Liver (tissue), 9 donors: ENCODE measurements around the gene HOXD12. TPM values are rescaled to one million over a fixed set of nuclear protein-coding genes. Genes with fewer than 3 reads are reported as not detected.

ENCODE experiments used
- DNase-seq: peaks from one replicate; pipeline ENCODE4 v3.0.0-alpha.2; 2017; ENCODE audit warnings: low spot score
- H3K27ac ChIP-seq, 2 donors: one replicate each; pipeline ENCODE4 v1.7.0; 2013; ENCODE audit warnings: inconsistent platforms in 2 of 2, low read length in 2 of 2, control low read depth in 1 of 2, low read depth in 1 of 2, mild to moderate bottlenecking in 1 of 2
- H3K27me3 ChIP-seq, 4 donors: one replicate each; pipeline versions ENCODE4 v1.6.1 to v1.7.0; 2013; ENCODE audit warnings: low read length in 3 of 4, inconsistent platforms in 1 of 4, mild to moderate bottlenecking in 1 of 4, moderate library complexity in 1 of 4; ENCODE audit not compliant: control insufficient read depth in 4 of 4, insufficient read depth in 4 of 4
- H3K36me3 ChIP-seq, 4 donors: one replicate each; pipeline versions ENCODE4 v1.6.1 to v1.7.0; 2013; ENCODE audit warnings: low read length in 3 of 4, mild to moderate bottlenecking in 3 of 4, low read depth in 1 of 4, moderate library complexity in 1 of 4; ENCODE audit not compliant: control insufficient read depth in 4 of 4, insufficient read depth in 3 of 4
- H3K4me1 ChIP-seq, 4 donors: one replicate each; pipeline versions ENCODE4 v1.6.1 to v1.7.0; 2013; ENCODE audit warnings: low read length in 3 of 4, mild to moderate bottlenecking in 3 of 4, moderate library complexity in 1 of 4; ENCODE audit not compliant: control insufficient read depth in 4 of 4, insufficient read depth in 4 of 4
- H3K4me3 ChIP-seq, 3 donors: one replicate each; pipeline versions ENCODE4 v1.6.1 to v1.7.0; 2013; ENCODE audit warnings: low read length in 3 of 3, control low read depth in 1 of 3, low read depth in 1 of 3, mild to moderate bottlenecking in 1 of 3
- H3K9ac ChIP-seq, 2 donors: one replicate each; pipeline ENCODE4 v1.7.0; 2013; ENCODE audit warnings: low read length in 2 of 2, mild to moderate bottlenecking in 2 of 2, moderate library complexity in 2 of 2, control low read depth in 1 of 2, low read depth in 1 of 2
- H3K9me3 ChIP-seq, 4 donors: one replicate each; pipeline versions ENCODE4 v1.6.1 to v1.7.0; 2013; ENCODE audit warnings: low read length in 3 of 4; ENCODE audit not compliant: control insufficient read depth in 4 of 4
- ATF3 ChIP-seq: IDR thresholded peaks from 2 replicates; pipeline ENCODE4 v1.6.1; 2016; ENCODE audit warnings: antibody characterized with exemption
- CTCF ChIP-seq: fragments of 150-350 bp; IDR thresholded peaks from 2 replicates; pipeline ENCODE4 v1.5.1; 2017; ENCODE audit warnings: improper control_type of control experiment, low read depth, low read length; ENCODE audit not compliant: missing input control
- EGR1 ChIP-seq, 2 donors: IDR thresholded peaks; 2 replicates each; pipeline ENCODE4 v1.6.1; 2016 to 2018; ENCODE audit warnings: antibody characterized with exemption in 2 of 2, low read depth in 2 of 2
- FOXA1 ChIP-seq: IDR thresholded peaks from 2 replicates; pipeline ENCODE4 v1.6.1; 2016; ENCODE audit warnings: antibody characterized with exemption
- FOXA2 ChIP-seq: IDR thresholded peaks from 2 replicates; pipeline ENCODE4 v1.6.1; 2016; ENCODE audit warnings: antibody characterized with exemption
- GABPA ChIP-seq, 2 donors: IDR thresholded peaks in 1 of 2; conservative IDR thresholded peaks in 1 of 2; 2 replicates each; pipeline ENCODE4 v1.6.1; 2016; ENCODE audit warnings: antibody characterized with exemption in 2 of 2, mild to moderate bottlenecking in 1 of 2, moderate library complexity in 1 of 2
- HNF4A ChIP-seq, 2 donors: conservative IDR thresholded peaks; 2 replicates each; pipeline ENCODE4 v1.6.1; 2016; ENCODE audit warnings: antibody characterized with exemption in 2 of 2, mild to moderate bottlenecking in 2 of 2
- HNF4G ChIP-seq: IDR thresholded peaks from 2 replicates; pipeline ENCODE4 v1.6.1; 2016; ENCODE audit warnings: antibody characterized with exemption
- JUND ChIP-seq, 2 donors: IDR thresholded peaks; 2 replicates each; pipeline ENCODE4 v1.6.1; 2016; ENCODE audit warnings: antibody characterized with exemption in 2 of 2
- MAX ChIP-seq: IDR thresholded peaks from 2 replicates; pipeline ENCODE4 v1.6.1; 2016; ENCODE audit warnings: antibody characterized with exemption
- NR2F2 ChIP-seq: IDR thresholded peaks from 2 replicates; pipeline ENCODE4 v1.6.1; 2016; ENCODE audit warnings: antibody characterized with exemption
- RAD21 ChIP-seq, 2 donors: IDR thresholded peaks; 2 replicates each; pipeline ENCODE4 v1.6.1; 2016; ENCODE audit warnings: antibody characterized with exemption in 2 of 2, mild to moderate bottlenecking in 2 of 2
- REST ChIP-seq: IDR thresholded peaks from 2 replicates; pipeline ENCODE4 v1.6.1; 2016; ENCODE audit warnings: antibody characterized with exemption, mild to moderate bottlenecking
- RXRA ChIP-seq, 2 donors: IDR thresholded peaks; 2 replicates each; pipeline ENCODE4 v1.6.1; 2017 to 2018; ENCODE audit warnings: antibody characterized with exemption in 2 of 2, mild to moderate bottlenecking in 1 of 2
- SP1 ChIP-seq: IDR thresholded peaks from 2 replicates; pipeline ENCODE4 v1.6.1; 2018; ENCODE audit warnings: antibody characterized with exemption, mild to moderate bottlenecking
- YY1 ChIP-seq: IDR thresholded peaks from 2 replicates; pipeline ENCODE4 v1.6.1; 2016; ENCODE audit warnings: antibody characterized with exemption, mild to moderate bottlenecking
- ZBTB33 ChIP-seq: IDR thresholded peaks from 2 replicates; pipeline ENCODE4 v1.6.1; 2016; ENCODE audit warnings: antibody characterized with exemption
- WGBS: extraction: QIAGEN DNeasy Blood & Tissue Kit; methylation state at CpG from one replicate; pipeline ENCODE4 v1.1.7; 2013; 5-methylcytosine and 5-hydroxymethylcytosine counted together
- polyA plus RNA-seq, 2 donors: library from polyadenylated mRNA; stranded (reverse) in 1 of 2; unstranded in 1 of 2; fragments of 200-250 nt in 1 of 2; fragments of >200 nt in 1 of 2; fragmentation: Nextera tagmentation in 1 of 2; extraction: Ambion mirVana in 1 of 2; gene quantifications; one replicate each; pipeline versions ENCODE4 v1.2.1 to v1.2.3, GENCODE V29; 2013 to 2015
- total RNA-seq, 2 donors: library from RNA; depleted of rRNA; stranded (reverse); fragments of >200 nt; gene quantifications; one replicate each; pipeline ENCODE4 v1.2.3, GENCODE V29; 2014
- donor health status: healthy.
- donor health status: healthy.
- donor health status: healthy.
- donor health status: healthy.
- donor health status: healthy.

The HOXD12 gene
- total and polyA plus RNA-seq, 4 donors: not detected

DNA sequence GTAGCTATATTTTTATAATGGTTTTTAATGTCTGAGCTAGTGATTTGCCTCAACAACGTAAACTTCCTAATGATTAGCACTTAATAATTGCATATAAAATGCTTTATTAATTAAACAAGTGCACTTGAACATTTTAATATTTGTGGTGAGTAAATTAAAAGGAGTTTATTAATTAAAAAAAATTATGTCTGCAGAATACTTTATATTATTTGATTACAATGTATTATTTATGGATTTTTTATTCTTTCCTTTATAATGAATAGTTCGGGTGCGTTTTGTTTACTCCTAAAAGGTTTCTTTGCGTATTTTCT, 32.2 kb downstream of the HOXD12 start:
- Histone ChIP-seq H3K4me3 (no peak overlapping the region), H3K36me3 (no peaks in the 10 kb centered on the region), H3K27ac (no peak overlapping the region), H3K4me1 (peaks cover 4 to 22% (median 11%) of the 10 kb centered on the region in 4 donors), H3K9ac (no peak overlapping the region), H3K27me3 (peaks cover 7 to 63% (median 25%) of the 10 kb centered on the region in 4 donors), H3K9me3 (peaks cover 0 to 11% (median 0%) of the 10 kb centered on the region in 4 donors)
- 26% methylated on average over 4 of the region's 4 CpGs for WGBS
- TF ChIP-seq RXRA (IDR thresholded peaks at IDR 0.05): no peak
- no peak for TF ChIP-seq EGR1 (IDR thresholded peaks at IDR 0.05; ENCODE audit: low read depth in 2 of 2)
- TF ChIP-seq CTCF: no peak
- no peak for TF ChIP-seq NR2F2
- no peak for TF ChIP-seq GABPA (IDR thresholded peaks at IDR 0.05 in 1 of 2, conservative IDR thresholded peaks at IDR 0.05 in 1 of 2)
- TF ChIP-seq RAD21 (IDR thresholded peaks at IDR 0.05): no peak
- no peak for TF ChIP-seq ATF3
- TF ChIP-seq FOXA2: no peak
- no peak for DNase-seq

DNA sequence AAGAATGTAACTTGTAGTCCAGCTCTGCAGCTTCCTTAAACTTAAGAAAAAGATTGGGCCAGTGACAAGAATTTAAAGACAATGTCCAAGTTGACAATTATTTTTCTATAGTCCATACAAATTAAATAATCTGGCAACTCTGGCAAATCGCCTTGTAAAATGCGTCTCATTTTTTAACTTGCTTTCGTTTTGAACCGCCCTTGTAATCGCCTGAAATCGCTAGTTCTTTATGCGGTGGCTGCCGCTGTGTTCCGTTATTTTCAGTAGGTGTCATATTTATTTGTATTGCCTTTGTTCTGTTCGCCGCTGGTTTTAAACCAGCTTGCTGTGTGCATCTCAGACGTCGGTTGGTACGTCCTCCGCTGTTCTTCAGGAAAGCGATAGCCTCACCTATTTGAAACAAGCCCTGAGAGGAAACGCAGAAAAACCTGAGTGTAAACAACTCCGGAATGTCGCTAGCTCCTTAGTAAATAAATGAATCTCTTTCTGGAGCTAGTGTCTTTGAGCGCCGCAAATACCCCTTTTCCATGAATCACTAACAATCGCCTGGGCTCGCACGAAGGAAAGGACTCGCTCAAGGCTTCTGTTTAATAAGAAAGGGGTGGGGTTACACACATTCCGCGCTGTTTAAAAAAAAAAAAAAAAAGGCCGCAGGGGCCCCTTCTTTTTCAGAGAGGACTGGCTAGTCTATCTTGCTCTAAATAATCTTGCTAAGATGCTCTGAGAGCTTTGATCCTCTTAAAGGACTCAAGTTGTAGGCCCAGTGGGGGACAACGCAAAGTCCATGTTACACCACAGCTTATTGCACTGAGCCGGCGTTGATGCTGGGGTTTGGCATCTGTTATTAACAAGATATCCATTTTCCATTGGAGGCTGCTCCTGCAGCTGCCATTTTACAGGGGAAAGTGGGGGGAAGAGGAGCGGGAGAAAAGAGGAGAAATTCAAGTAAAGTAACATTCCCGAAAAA, 32.9 kb downstream of the HOXD12 start:
- TF ChIP-seq REST (no peak), CTCF (no peak), GABPA (IDR thresholded peaks at IDR 0.05 in 1 of 2, conservative IDR thresholded peaks at IDR 0.05 in 1 of 2) (no peak), ZBTB33 (no peak), HNF4G (no peak), MAX (no peak), RXRA (IDR thresholded peaks at IDR 0.05) (no peak), YY1 (no peak), JUND (IDR thresholded peaks at IDR 0.05) (no peak), FOXA1 (no peak), HNF4A (conservative IDR thresholded peaks at IDR 0.05) (no peak), ATF3 (no peak), EGR1 (IDR thresholded peaks at IDR 0.05; ENCODE audit: low read depth in 2 of 2) (no peak), SP1 (no peak), NR2F2 (no peak), FOXA2 (no peak)
- Histone ChIP-seq H3K27me3 (peaks cover 11 to 60% (median 23%) of the 10 kb centered on the region in 4 donors), H3K9me3 (peaks cover 0 to 11% (median 0%) of the 10 kb centered on the region in 4 donors), H3K9ac (no peak overlapping the region), H3K4me1 (peaks cover 4 to 22% (median 12%) of the 10 kb centered on the region in 4 donors), H3K27ac (no peak overlapping the region), H3K36me3 (no peaks in the 10 kb centered on the region), H3K4me3 (peak overlapping the region in 1 of 3 donors; percentile 13)
- no peak for DNase-seq
- 14% methylated on average over 33 of the region's 33 CpGs for WGBS
